ENCODE results near the gene DMWD. TPM values are rescaled to one million over a fixed set of nuclear protein-coding genes. Genes with fewer than 3 reads are reported as not detected.

The DMWD gene
- total and polyA plus RNA-seq, 2 donors (not counting 1 experiment from before 2014, with no cell fraction given): 25.1 to 86.4 TPM

GRCh38 chr19:45770192-45771101 is 22.2 kb downstream of the DMWD start:
- DNase-seq (peak; percentile 95), ATAC-seq (ENCODE audit: low read depth) (peak; percentile 68)
- H4K20me1 ChIP-seq (ENCODE audit: control insufficient read depth, insufficient read depth, low read length, poor library complexity, severe bottlenecking): no peaks in the 10 kb centered on the region
- H3K9me3 ChIP-seq (ENCODE audit: control extremely low read depth in 1 of 3, control insufficient read depth in 2 of 3, insufficient read depth in 1 of 3, low read length in 2 of 3): peaks cover 0 to 3% (median 0%) of the 10 kb centered on the region in 3 donors
- H3K27ac ChIP-seq (ENCODE audit: low read length in 2 of 2): peak overlapping the region; percentile 29 to 56
- intact Hi-C loops (cut with micrococcal nuclease): loop anchor here (1.0 kb wide), 5 partner anchors 9 to 225 kb away; partner anchors contain the start of genes CCDC61 and SYMPK
- CTCF ChIA-PET: interaction anchor here (0.6 to 8.3 kb wide), 17 partner anchors 9 to 278 kb away, joined by 3 to 302 read pairs (median 8); partner anchors contain the start of genes CCDC61, DMWD, FOXA3 and QPCTL
- peak overlapping the region; percentile 90 for H3K4me3 Mint-ChIP-seq
- POLR2A ChIA-PET: interaction anchor here (0.6 to 3.9 kb wide), 9 partner anchors 12 to 301 kb away, joined by 3 to 23 read pairs (median 4); partner anchors contain the start of genes DMPK, DMWD, FBXO46 and SYMPK
- peaks cover 12 to 32% of the 10 kb centered on the region in 2 donors for H3K4me1 ChIP-seq (ENCODE audit: control insufficient read depth in 2 of 2, insufficient read depth in 2 of 2, low read length in 2 of 2)
- no peaks in the 10 kb centered on the region for H3K36me3 ChIP-seq (replicated peaks in 1 of 2; ENCODE audit: control extremely low read depth in 1 of 2, control insufficient read depth in 1 of 2, extremely low read depth in 1 of 2, insufficient read depth in 2 of 2, low read length in 1 of 2)
- H3K79me2 ChIP-seq (ENCODE audit: control insufficient read depth, insufficient read depth, low read length): no peaks in the 10 kb centered on the region
- peak overlapping the region; percentile 96 for H3K4me2 ChIP-seq (replicated peaks; ENCODE audit: low read depth, low read length, poor library complexity, severe bottlenecking)
- H2AFZ ChIP-seq (ENCODE audit: insufficient read depth, low read depth, low read length, poor library complexity, severe bottlenecking): peak overlapping the region; percentile 93
- H3K9ac ChIP-seq (ENCODE audit: low read length): peak overlapping the region; percentile 78
- peak overlapping the region in 4 of 5 experiments; percentile 71 to 88 (median 82) for H3K4me3 ChIP-seq (ENCODE audit: control extremely low read depth in 1 of 5, extremely low read depth in 1 of 5, insufficient read depth in 1 of 5, low read depth in 2 of 5, low read length in 4 of 5)
- peaks cover 0 to 28% (median 8%) of the 10 kb centered on the region in 4 experiments for H3K27me3 ChIP-seq (replicated peaks in 1 of 4; ENCODE audit: control extremely low read depth in 1 of 4, control insufficient read depth in 3 of 4, insufficient read depth in 4 of 4, low read length in 3 of 4)
- no peaks in the 10 kb centered on the region for H3K27me3 Mint-ChIP-seq
- TF ChIP-seq EZH2 (IDR thresholded peaks at IDR 0.05; ENCODE audit: borderline replicate concordance, insufficient read depth, low read depth, low read length, poor library complexity, severe bottlenecking): no peak
- TF ChIP-seq CTCF (IDR thresholded peaks at IDR 0.05): peak; percentile 96
- 3% methylated on average over 79 of the region's 79 CpGs for WGBS (ENCODE audit: insufficient coverage)
- no peaks in the 10 kb centered on the region for H3K9me3 Mint-ChIP-seq (ENCODE audit: insufficient read depth)
- peak overlapping the region; percentile 86 for H3K27ac Mint-ChIP-seq
- H3K4me1 Mint-ChIP-seq: peaks cover 29% of the 10 kb centered on the region
